NB4 (cell line): ENCODE data around the gene CARF.

Experiments used
- MYC ChIP-seq: IDR thresholded peaks from 2 replicates; pipeline ENCODE4 v1.6.1; 2011; ENCODE audit warnings: low read depth, low read length
- POLR2A ChIP-seq: IDR thresholded peaks from 2 replicates; pipeline ENCODE4 v1.6.1; 2011; ENCODE audit warnings: mild to moderate bottlenecking; ENCODE audit not compliant: insufficient read length; ENCODE audit errors: extremely low read depth
- TF ChIP-seq, protein P1 (sequence below): IDR thresholded peaks from one replicate; pipeline ENCODE4 v1.5.1; 2012; ENCODE audit warnings: low read depth, low read length
- TF ChIP-seq, protein P2 (sequence below): IDR thresholded peaks from 2 replicates; pipeline ENCODE4 v1.6.1; 2011; ENCODE audit warnings: low read depth, low read length

DNA sequence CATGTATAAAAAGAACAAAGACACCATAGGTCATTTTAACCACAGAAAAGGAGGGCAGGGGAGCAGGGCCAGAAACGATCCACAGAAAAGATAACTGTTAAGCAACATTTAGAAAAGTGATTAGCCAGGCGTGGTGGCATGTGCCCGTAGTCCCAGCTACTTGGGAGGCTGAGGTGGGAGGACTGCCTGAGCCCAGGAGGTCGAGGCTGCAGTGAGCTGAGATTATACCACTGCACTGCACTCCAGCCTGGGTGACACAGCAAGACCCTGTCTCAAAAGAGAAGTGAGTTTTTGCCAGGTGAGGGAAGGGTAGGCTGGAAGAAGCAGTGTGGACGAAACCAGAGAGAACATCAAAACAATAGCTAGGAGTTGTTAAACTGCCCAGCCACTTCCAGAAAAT is 3.9 kb upstream of the CARF start:
- TF ChIP-seq, protein P1, sequence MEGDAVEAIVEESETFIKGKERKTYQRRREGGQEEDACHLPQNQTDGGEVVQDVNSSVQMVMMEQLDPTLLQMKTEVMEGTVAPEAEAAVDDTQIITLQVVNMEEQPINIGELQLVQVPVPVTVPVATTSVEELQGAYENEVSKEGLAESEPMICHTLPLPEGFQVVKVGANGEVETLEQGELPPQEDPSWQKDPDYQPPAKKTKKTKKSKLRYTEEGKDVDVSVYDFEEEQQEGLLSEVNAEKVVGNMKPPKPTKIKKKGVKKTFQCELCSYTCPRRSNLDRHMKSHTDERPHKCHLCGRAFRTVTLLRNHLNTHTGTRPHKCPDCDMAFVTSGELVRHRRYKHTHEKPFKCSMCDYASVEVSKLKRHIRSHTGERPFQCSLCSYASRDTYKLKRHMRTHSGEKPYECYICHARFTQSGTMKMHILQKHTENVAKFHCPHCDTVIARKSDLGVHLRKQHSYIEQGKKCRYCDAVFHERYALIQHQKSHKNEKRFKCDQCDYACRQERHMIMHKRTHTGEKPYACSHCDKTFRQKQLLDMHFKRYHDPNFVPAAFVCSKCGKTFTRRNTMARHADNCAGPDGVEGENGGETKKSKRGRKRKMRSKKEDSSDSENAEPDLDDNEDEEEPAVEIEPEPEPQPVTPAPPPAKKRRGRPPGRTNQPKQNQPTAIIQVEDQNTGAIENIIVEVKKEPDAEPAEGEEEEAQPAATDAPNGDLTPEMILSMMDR = no peak
- TF ChIP-seq POLR2A (no peak), MYC (no peak)
- TF ChIP-seq, protein P2, sequence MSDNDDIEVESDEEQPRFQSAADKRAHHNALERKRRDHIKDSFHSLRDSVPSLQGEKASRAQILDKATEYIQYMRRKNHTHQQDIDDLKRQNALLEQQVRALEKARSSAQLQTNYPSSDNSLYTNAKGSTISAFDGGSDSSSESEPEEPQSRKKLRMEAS = no peak
